ENCODE data around the gene CDCP2. TPM values are rescaled to one million over a fixed set of nuclear protein-coding genes. Genes with fewer than 3 reads are reported as not detected.

CDCP2 gene
- total RNA-seq, 2 donors from 2014 or later = 0.23 TPM; not detected in 1

DNA sequence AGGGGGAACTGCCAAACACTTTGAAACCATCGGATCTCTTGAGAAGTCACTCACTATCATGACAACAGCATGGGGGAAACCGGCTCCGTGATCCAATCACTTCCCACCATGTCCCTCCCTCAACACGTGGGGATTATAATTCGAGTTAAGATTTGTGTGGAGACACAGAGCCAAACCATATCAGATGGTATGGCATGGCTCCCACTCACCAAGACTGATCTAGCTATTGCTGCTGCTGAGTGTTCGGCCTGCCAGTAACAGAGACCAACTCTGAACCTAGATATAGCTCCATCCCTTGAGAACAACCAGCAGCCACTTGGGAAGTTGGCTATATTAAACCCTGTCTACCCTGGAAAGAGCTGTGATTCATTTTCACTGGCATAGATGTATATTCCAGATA is 49.4 kb downstream of the CDCP2 start:
- no peaks in the 10 kb centered on the region for H3K9me3 ChIP-seq

DNA sequence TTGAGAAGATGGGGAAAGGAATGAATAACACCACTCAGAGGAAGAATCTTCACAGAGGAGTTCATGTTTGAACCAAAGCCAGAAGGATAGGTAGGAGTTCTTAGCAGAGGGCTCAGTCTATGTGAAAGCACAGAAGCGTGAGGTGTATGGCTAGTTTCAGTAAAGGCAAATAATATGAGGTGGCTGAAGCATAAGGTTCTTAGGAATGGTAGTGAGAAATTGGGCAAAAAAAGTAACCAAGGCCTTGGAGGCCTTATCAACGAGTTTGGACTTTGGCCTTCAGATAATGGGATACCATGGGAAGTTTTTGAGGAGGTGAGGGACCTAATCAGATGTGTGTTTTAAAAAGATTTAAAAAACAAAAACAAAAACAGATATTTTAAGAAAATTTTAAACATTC is 52.3 kb downstream of the CDCP2 start:
- DNase-seq (ENCODE audit: low spot score) = no peak
- WGBS = 68% methylated on average over 2 of the region's 2 CpGs
- H3K4me1 ChIP-seq (replicated peaks) = no peaks in the 10 kb centered on the region
- H3K27me3 ChIP-seq (replicated peaks; ENCODE audit: insufficient read depth) = no peaks in the 10 kb centered on the region
- no peak overlapping the region for H3K27ac ChIP-seq
- TF ChIP-seq POLR2A (IDR thresholded peaks at IDR 0.05) (no peak), POLR2AphosphoS5 (IDR thresholded peaks at IDR 0.05) (no peak)
- TF ChIP-seq, protein P1, sequence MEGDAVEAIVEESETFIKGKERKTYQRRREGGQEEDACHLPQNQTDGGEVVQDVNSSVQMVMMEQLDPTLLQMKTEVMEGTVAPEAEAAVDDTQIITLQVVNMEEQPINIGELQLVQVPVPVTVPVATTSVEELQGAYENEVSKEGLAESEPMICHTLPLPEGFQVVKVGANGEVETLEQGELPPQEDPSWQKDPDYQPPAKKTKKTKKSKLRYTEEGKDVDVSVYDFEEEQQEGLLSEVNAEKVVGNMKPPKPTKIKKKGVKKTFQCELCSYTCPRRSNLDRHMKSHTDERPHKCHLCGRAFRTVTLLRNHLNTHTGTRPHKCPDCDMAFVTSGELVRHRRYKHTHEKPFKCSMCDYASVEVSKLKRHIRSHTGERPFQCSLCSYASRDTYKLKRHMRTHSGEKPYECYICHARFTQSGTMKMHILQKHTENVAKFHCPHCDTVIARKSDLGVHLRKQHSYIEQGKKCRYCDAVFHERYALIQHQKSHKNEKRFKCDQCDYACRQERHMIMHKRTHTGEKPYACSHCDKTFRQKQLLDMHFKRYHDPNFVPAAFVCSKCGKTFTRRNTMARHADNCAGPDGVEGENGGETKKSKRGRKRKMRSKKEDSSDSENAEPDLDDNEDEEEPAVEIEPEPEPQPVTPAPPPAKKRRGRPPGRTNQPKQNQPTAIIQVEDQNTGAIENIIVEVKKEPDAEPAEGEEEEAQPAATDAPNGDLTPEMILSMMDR (IDR thresholded peaks at IDR 0.05) = no peak
- no peaks in the 10 kb centered on the region for H3K9me3 ChIP-seq
- intact Hi-C loops (cut with DNase I) = no loop called here
- H3K4me3 ChIP-seq = no peak overlapping the region
- H3K36me3 ChIP-seq = no peaks in the 10 kb centered on the region

More for the DNA sequence above, 49.4 kb downstream of the CDCP2 start:
- Histone ChIP-seq H3K27me3 (replicated peaks; ENCODE audit: insufficient read depth) (no peaks in the 10 kb centered on the region), H3K4me1 (replicated peaks) (no peaks in the 10 kb centered on the region), H3K4me3 (no peak overlapping the region), H3K36me3 (no peaks in the 10 kb centered on the region), H3K27ac (no peak overlapping the region)
- WGBS = 90% methylated on average over 6 of the region's 6 CpGs
- DNase-seq (ENCODE audit: low spot score) = no peak
- TF ChIP-seq POLR2A (IDR thresholded peaks at IDR 0.05) (no peak), POLR2AphosphoS5 (IDR thresholded peaks at IDR 0.05) (no peak)
- TF ChIP-seq, protein P1 (IDR thresholded peaks at IDR 0.05) = no peak
- intact Hi-C loops (cut with DNase I) = no loop called here

DNA sequence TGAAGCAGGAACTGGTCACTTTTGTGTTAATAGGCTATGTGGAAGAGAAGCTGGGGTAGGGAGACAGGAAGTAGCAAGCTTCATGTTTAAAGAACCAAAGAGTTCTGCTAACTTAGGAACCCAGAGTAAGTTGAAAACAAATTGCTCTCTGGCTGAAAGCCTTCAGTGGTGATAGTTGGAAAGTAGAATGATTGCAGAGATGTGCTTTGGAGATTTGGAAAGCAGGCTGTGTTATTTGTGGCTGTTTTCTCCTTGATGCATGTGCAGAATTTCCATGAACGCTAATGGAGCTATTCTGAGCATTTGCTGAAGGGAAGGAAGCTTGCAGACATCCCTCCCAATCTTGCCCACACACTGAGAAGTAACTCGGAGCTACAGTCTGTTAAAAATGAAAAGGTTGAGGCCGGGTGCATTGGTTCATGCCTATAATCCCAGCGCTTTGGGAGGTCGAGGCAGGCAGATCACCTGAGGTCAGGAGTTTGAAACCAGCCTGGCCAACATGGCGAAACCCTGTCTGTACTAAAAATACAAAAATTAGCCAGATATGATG is 53.7 kb downstream of the CDCP2 start:
- WGBS = 78% methylated on average over 6 of the region's 6 CpGs
- intact Hi-C loops (cut with DNase I) = no loop called here
- no peak for DNase-seq (ENCODE audit: low spot score)

DNA sequence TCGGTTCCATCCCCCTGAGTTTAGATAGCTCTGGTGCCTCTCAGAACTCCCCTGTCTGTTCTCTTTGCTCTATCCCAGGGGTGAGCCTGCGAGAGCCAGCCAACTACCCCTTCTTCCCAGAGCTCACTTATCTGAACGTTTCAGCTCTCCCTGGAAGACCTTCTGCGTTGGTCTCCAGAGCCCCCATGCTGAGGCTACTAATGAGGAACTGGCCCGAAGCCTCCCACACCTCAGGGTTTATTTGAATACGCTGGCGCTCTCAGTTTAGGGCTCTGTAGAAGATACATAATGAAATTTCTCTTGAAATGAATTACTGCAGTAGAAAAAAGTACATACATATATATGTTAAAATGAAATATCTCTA is 55.9 kb downstream of the CDCP2 start:
- Histone ChIP-seq H3K9me3 (no peaks in the 10 kb centered on the region), H3K27me3 (replicated peaks; ENCODE audit: insufficient read depth) (no peaks in the 10 kb centered on the region), H3K4me1 (replicated peaks) (no peaks in the 10 kb centered on the region), H3K4me3 (no peak overlapping the region), H3K36me3 (no peaks in the 10 kb centered on the region), H3K27ac (no peak overlapping the region)
- intact Hi-C loops (cut with DNase I) = no loop called here
- TF ChIP-seq, protein P1 (IDR thresholded peaks at IDR 0.05) = no peak
- no peak for TF ChIP-seq POLR2AphosphoS5 (IDR thresholded peaks at IDR 0.05)
- TF ChIP-seq POLR2A (IDR thresholded peaks at IDR 0.05) = no peak
- DNase-seq (ENCODE audit: low spot score) = no peak
- WGBS = 70% methylated on average over 7 of the region's 7 CpGs

More for the DNA sequence above, 53.7 kb downstream of the CDCP2 start:
- Histone ChIP-seq H3K27ac (no peak overlapping the region), H3K9me3 (no peaks in the 10 kb centered on the region), H3K27me3 (replicated peaks; ENCODE audit: insufficient read depth) (no peaks in the 10 kb centered on the region), H3K4me1 (replicated peaks) (no peaks in the 10 kb centered on the region), H3K36me3 (no peaks in the 10 kb centered on the region), H3K4me3 (no peak overlapping the region)
- TF ChIP-seq POLR2A (IDR thresholded peaks at IDR 0.05) (no peak), POLR2AphosphoS5 (IDR thresholded peaks at IDR 0.05) (no peak)
- TF ChIP-seq, protein P1 (IDR thresholded peaks at IDR 0.05) = no peak

DNA sequence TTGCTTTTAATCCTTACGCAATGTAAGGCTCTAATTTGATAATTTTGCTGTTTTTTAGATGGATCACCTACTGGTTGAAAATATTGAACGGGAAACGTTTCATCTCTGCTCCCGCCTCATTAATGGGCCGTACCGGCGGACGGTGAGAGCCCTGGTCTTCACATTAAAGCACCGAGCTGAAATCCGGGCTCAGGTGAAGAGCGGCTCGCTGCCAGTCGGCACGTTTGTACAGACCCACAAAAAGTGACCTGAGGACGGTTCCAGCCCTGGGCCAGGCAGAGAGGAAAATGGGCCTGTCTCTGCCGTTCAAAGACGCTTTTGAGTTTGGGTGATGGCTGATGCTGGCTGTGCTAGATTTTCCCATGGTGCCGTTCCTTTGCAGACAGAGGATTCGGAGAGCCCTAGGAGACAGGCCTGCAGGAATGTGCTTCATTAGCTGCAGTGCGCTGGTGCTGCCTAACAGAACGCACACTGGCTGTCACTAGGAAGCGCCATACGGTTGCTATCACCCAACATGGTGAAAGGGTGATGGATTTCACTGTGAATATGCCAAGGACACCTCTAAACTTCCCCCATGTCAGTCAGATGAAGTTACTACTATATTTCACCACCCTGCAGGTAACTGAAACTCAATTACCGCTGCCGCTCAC is 56.4 kb downstream of the CDCP2 start:
- Histone ChIP-seq H3K27ac (no peak overlapping the region), H3K9me3 (no peaks in the 10 kb centered on the region), H3K27me3 (replicated peaks; ENCODE audit: insufficient read depth) (no peaks in the 10 kb centered on the region), H3K4me3 (no peak overlapping the region), H3K4me1 (replicated peaks) (no peaks in the 10 kb centered on the region), H3K36me3 (no peaks in the 10 kb centered on the region)
- intact Hi-C loops (cut with DNase I) = no loop called here
- 88% methylated on average over 25 of the region's 25 CpGs for WGBS
- no peak for TF ChIP-seq POLR2AphosphoS5 (IDR thresholded peaks at IDR 0.05)
- TF ChIP-seq POLR2A (IDR thresholded peaks at IDR 0.05) = no peak
- TF ChIP-seq, protein P1 (IDR thresholded peaks at IDR 0.05) = no peak
- DNase-seq (ENCODE audit: low spot score) = no peak

All from prostate gland (tissue), 2 donors.